Effector CD8-positive, alpha-beta T cell (primary cell): ENCODE data around the gene GSTA4.
"Not testable (repeated sequence)": the region's sequence is repeated elsewhere in the genome, so short reads cannot be mapped to it uniquely, and the experiment has no call there.

Experiments used
- DNase-seq: peaks from one replicate; lab custom pipeline; 2025; lab: John Stamatoyannopoulos, UW

The GSTA4 gene

GRCh38 chr6:53014063-53014462, 19.0 kb upstream of the GSTA4 start:
- DNase-seq, result no peak

GRCh38 chr6:53011979-53012378, 16.9 kb upstream of the GSTA4 start:
- no peak for DNase-seq

- no peak for DNase-seq
Observed at GRCh38 chr6:53010504-53010903, 15.4 kb upstream of the GSTA4 start.

GRCh38 chr6:53009511-53009910, 14.4 kb upstream of the GSTA4 start:
- no peak for DNase-seq

GRCh38 chr6:53009056-53009455, 14.0 kb upstream of the GSTA4 start:
- no peak for DNase-seq

GRCh38 chr6:53008192-53008687, 13.2 kb upstream of the GSTA4 start:
- not testable (repeated sequence) for DNase-seq

- DNase-seq, result no peak
Observed at GRCh38 chr6:53005663-53006250, 10.7 kb upstream of the GSTA4 start.

GRCh38 chr6:52999456-52999855, 4.4 kb upstream of the GSTA4 start:
- DNase-seq, result no peak

- DNase-seq, result no peak
Observed at GRCh38 chr6:52998603-52999002, 3.5 kb upstream of the GSTA4 start.

GRCh38 chr6:52995913-52996645, 995 bp upstream of the GSTA4 start:
- no peak for DNase-seq

- no peak for DNase-seq
Observed at GRCh38 chr6:52994839-52995088, 320 bp downstream of the GSTA4 start.

GRCh38 chr6:52994031-52994838, 849 bp downstream of the GSTA4 start:
- no peak for DNase-seq

- DNase-seq, result no peak
Observed at GRCh38 chr6:52992980-52993920, 1.8 kb downstream of the GSTA4 start.

- no peak for DNase-seq
Observed at GRCh38 chr6:52990342-52990741, 4.7 kb downstream of the GSTA4 start.

GRCh38 chr6:52985228-52985627, 9.9 kb downstream of the GSTA4 start:
- no peak for DNase-seq

GRCh38 chr6:52984247-52984646, 10.8 kb downstream of the GSTA4 start:
- no peak for DNase-seq

- no peak for DNase-seq
Observed at GRCh38 chr6:52983159-52983848, 11.8 kb downstream of the GSTA4 start.

GRCh38 chr6:52982680-52983079, 12.4 kb downstream of the GSTA4 start:
- DNase-seq, result no peak

GRCh38 chr6:52981222-52981900, 13.7 kb downstream of the GSTA4 start:
- DNase-seq, result no peak

GRCh38 chr6:52976591-52977035, 18.5 kb downstream of the GSTA4 start:
- DNase-seq, result no peak

- DNase-seq, result no peak
Observed at GRCh38 chr6:52976149-52976548, 18.9 kb downstream of the GSTA4 start.
